ENCODE measurements around the gene TP53I13.
A peak's percentile ranks its signal among the peaks of the same experiment; 100 is the strongest.

Gene TP53I13

DNA sequence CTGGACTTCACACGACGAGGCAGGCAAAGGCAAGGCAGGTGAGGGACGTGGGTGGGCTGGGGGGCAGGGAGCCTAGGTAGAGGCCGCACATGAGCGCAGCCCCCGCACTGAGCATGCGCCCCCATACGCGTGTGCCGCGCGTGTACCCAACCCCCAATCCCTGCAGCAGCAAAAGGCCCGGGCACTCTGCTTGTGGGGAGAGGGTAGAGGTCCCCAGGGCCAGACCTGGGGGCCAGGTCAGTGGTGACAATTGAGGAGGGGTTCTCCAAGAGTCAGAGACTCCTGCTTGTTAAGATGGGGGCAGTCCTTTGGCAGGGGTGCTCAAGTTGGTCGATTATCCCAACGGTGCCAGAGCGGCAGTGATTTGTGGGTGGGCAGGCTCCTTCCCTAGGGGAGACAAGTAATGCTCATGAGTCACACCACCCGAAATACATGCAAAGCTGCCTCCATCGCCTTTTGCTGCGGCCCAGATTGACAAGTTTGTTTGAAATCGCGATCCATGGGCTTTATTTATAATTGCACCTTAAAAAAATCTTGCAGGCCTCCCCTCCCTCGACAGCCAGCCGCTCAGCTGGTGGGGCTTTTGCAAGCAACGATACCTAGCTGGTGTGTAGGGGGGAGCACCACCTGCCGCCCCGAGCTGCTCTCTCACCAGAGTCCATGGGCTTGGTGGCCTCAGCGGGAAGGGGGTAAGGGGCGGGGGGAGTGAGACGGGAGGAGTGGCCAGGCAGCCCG is 22.1 kb downstream of the TP53I13 start:
- Histone ChIP-seq H3K9ac (ENCODE audit: low read length) (peak overlapping the region; percentile 23), H3K9me3 (ENCODE audit: control insufficient read depth, insufficient read depth, low read depth, low read length) (no peaks in the 10 kb centered on the region), H3K27ac (ENCODE audit: low read depth, low read length) (no peak overlapping the region), H3K27me3 (ENCODE audit: control insufficient read depth, insufficient read depth, low read length) (peaks cover 13% of the 10 kb centered on the region; the same call in 1 of the 2 replicates), H3K4me3 (ENCODE audit: low read depth, low read length) (peak overlapping the region; percentile 64), H3K36me3 (ENCODE audit: control insufficient read depth, insufficient read depth, low read length) (no peaks in the 10 kb centered on the region), H3K4me1 (ENCODE audit: control insufficient read depth, insufficient read depth, low read length) (peaks cover 42% of the 10 kb centered on the region)

DNA sequence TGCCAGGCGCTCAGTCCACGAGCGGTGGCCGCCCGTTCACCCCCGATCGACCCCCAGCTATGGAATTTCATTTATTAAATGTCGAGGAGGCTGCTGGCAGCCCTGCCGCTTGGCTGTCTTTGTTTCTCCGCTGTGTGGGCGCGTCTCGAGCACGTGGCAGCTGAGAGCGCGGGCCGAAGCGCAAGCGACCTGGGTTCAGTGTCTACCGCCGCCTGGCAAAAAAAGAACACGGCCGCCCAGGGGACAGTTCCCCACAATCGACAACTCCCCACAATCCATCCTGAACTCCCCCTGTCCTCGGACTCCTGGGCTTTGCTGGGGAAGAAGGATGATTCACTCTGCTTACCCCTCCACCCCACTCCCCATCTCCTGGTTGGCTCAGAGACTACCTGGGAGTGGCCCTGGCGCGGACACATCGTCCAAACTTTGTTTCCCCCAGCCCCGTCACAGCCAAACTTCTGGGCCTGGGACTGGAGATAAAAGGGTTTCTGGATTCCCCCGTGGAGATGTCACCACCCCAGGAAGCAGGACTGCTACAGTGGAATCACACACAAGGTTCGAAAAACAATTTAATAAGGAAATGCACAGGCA is 22.7 kb downstream of the TP53I13 start:
- H3K36me3 ChIP-seq (ENCODE audit: control insufficient read depth, insufficient read depth, low read length): no peaks in the 10 kb centered on the region
- H3K27ac ChIP-seq (ENCODE audit: low read depth, low read length): no peak overlapping the region
- H3K9ac ChIP-seq (ENCODE audit: low read length): peak overlapping the region; percentile 64
- peaks cover 13% of the 10 kb centered on the region; the same call in 1 of the 2 replicates for H3K27me3 ChIP-seq (ENCODE audit: control insufficient read depth, insufficient read depth, low read length)
- H3K4me3 ChIP-seq (ENCODE audit: low read depth, low read length): peak overlapping the region; percentile 64
- peaks cover 39% of the 10 kb centered on the region for H3K4me1 ChIP-seq (ENCODE audit: control insufficient read depth, insufficient read depth, low read length)
- H3K9me3 ChIP-seq (ENCODE audit: control insufficient read depth, insufficient read depth, low read depth, low read length): no peaks in the 10 kb centered on the region

DNA sequence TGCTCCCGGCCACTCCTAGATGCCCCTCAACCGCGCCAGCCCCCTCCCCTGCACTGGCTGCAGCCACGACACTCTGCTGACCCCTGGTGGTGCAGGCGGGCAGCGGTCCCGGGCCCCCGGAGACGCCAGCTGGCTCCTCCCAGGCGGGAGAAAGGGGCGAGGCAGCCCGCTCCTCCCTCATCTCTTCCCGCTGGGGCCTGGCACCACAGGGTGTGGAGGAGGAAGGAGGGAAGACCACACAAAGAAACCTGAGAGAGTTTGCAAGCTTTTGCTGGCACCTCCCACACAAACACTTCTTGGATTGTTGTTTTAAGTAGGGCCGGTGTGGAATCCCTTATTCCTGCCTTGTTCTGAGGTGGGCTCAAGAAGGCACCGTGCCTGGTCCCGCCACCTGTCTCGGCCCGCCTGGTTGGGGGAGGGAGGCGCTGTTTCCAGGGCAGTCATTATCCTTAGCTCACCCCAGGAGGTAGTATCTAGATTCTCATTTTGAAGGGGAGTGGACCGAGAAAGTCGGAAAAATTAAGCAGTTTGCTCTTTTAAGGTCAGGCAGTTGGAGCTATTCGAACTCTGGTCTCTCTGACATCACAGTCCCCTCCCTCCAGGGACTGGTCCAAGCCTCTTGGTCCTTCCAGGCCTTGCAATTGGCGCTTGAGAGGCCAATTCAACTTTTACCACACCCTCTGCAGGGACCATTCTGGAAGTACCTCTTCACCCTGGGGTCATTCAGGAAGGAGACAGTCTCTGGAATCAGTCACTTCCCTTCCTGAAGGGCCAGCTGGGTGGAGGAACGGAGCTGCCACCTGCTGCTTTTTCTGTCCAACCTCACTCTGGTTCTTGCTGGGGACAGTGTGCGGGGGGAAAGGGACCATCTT is 23.5 kb downstream of the TP53I13 start:
- Histone ChIP-seq H3K27me3 (ENCODE audit: control insufficient read depth, insufficient read depth, low read length) (peaks cover 13% of the 10 kb centered on the region; the same call in 1 of the 2 replicates), H3K9ac (ENCODE audit: low read length) (no peak overlapping the region), H3K4me3 (ENCODE audit: low read depth, low read length) (peak overlapping the region; percentile 64), H3K4me1 (ENCODE audit: control insufficient read depth, insufficient read depth, low read length) (peaks cover 47% of the 10 kb centered on the region), H3K36me3 (ENCODE audit: control insufficient read depth, insufficient read depth, low read length) (no peaks in the 10 kb centered on the region), H3K9me3 (ENCODE audit: control insufficient read depth, insufficient read depth, low read depth, low read length) (no peaks in the 10 kb centered on the region), H3K27ac (ENCODE audit: low read depth, low read length) (no peak overlapping the region)

DNA sequence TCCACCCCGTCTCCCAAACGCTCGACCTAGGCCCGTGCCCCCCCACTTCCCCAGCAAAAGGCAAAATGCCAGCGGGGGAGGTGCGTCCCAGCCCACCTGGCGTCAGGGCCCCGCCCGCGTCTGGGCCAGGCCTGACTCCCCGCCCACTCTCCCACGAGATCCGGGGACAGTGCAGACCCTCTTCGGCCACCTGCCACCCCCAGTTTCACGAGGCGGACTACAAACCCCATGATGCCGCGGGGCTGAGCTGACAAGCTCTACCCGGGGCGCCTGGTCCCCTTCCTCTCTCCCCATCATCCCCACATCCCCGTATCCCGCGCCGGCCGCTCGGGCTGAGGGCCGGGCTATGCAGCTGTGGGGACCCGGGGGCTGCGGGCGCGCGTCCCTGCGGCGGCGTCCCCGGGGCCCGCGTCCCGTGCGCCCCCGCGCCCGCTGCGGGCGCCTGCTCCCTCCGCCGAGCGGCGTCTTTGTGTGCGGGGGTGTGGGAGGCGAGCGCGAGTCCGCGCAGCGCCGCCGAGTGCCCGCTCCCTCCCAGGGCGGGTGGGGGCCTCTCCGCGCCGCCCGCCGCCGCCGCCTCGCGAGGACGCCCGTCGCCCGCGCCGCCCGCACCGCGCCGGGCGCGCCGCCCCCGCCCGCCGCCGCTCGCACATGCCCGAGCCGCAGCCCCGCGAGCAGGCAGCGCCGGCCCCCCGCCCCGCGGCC is 24.5 kb downstream of the TP53I13 start, which contains the start of gene ANKRD13B:
ANKRD13B (plus strand) TSS at position 283 of the 702 bp plus-strand sequence. CDS start 490 bp downstream, outside the sequence.
- no peak within 1 kb of the TSS for H3K9ac ChIP-seq (ENCODE audit: low read length)
- peaks cover 53% of the 10 kb centered on the region for H3K4me1 ChIP-seq (ENCODE audit: control insufficient read depth, insufficient read depth, low read length)

DNA sequence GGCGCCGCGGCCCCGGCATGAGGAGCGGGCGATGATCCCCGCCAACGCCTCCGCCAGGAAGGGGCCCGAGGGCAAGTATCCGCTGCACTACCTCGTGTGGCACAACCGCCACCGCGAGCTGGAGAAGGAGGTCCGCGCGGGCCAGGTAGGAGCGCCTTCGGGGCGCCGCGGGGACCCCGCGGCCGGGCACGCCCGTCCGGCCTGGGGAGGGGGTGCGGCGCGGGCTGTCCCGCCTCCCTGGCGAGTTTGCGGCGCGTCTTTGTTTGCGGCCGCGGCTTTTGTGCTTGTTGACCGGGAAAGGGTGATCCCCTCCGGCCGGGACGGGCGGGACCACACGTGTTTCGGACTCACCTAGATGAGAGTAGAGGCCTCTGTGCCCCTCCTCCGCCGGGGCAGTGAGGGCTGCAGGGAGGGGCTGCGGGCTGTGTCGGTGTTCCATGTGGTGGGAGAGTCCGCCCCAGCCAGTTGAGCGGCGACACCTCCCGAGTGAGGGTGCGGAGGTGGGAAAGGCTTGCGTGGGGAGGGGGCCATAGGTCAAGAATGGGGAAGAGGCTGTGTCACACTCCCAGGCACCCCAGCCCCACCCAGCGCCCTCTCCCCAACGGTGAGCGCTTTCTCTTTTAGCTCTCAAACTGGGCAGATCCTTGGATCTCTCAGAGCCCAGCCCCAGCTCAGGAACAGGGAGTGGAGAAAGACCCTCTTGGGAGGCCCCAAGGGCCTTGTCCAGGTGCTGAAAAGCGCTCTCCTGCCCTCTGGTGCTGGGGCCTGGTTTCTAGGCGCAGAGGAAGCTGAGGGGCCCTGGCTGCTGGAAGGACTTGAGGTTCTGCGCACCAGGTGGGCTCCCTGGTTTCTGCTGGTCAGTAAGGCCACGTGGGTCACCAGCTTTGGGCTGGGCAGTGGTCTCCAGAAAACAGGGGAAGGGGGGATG is 25.4 kb downstream of the TP53I13 start:
- Histone ChIP-seq H3K36me3 (ENCODE audit: control insufficient read depth, insufficient read depth, low read length) (no peaks in the 10 kb centered on the region), H3K4me3 (ENCODE audit: low read depth, low read length) (peak overlapping the region; percentile 64), H3K27me3 (ENCODE audit: control insufficient read depth, insufficient read depth, low read length) (peaks cover 13% of the 10 kb centered on the region; the same call in 1 of the 2 replicates), H3K27ac (ENCODE audit: low read depth, low read length) (no peak overlapping the region), H3K4me1 (ENCODE audit: control insufficient read depth, insufficient read depth, low read length) (peaks cover 51% of the 10 kb centered on the region), H3K9ac (ENCODE audit: low read length) (no peak overlapping the region), H3K9me3 (ENCODE audit: control insufficient read depth, insufficient read depth, low read depth, low read length) (no peaks in the 10 kb centered on the region)

More for the DNA sequence above, 24.5 kb downstream of the TP53I13 start, which contains the start of gene ANKRD13B:
- peak within 1 kb of the TSS; percentile 64 for H3K4me3 ChIP-seq (ENCODE audit: low read depth, low read length)
- H3K27me3 ChIP-seq (ENCODE audit: control insufficient read depth, insufficient read depth, low read length): peaks cover 13% of the 10 kb centered on the region; the same call in 1 of the 2 replicates
- H3K9me3 ChIP-seq (ENCODE audit: control insufficient read depth, insufficient read depth, low read depth, low read length): no peaks in the 10 kb centered on the region
- no peaks in the 10 kb centered on the region for H3K36me3 ChIP-seq (ENCODE audit: control insufficient read depth, insufficient read depth, low read length)
- no peak within 1 kb of the TSS for H3K27ac ChIP-seq (ENCODE audit: low read depth, low read length)

DNA sequence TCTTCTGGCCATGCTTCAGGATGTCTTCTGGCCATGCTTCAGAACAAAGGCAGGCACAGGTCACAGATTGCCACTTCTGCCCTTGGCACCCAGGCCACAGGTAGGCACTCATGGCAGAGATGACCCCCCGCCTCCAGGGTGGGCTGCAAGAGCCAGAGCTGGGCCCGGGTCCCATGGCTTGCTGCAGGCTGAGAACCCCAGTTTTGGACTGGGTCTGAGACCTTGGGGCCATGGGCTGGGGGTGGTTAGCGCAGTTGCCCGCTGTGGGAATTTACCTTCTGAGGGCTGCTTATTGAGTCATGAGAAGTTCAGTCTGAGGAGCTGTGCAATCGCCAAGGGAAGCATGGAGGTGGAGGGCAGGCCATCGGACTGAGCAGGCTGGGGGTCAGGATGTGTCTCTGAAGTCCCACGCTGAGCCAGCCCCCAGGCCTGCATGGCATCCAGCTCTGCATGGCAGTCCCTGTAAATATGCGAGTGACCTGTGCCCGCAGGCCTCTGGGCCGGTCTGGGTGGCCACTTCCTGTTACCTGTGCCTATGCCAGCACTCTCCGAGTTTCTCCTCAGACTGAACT is 26.1 kb downstream of the TP53I13 start:
- H3K9me3 ChIP-seq (ENCODE audit: control insufficient read depth, insufficient read depth, low read depth, low read length): no peaks in the 10 kb centered on the region
- no peak overlapping the region for H3K9ac ChIP-seq (ENCODE audit: low read length)
- H3K27me3 ChIP-seq (ENCODE audit: control insufficient read depth, insufficient read depth, low read length): peaks cover 13% of the 10 kb centered on the region; the same call in 1 of the 2 replicates
- H3K27ac ChIP-seq (ENCODE audit: low read depth, low read length): no peak overlapping the region
- no peaks in the 10 kb centered on the region for H3K36me3 ChIP-seq (ENCODE audit: control insufficient read depth, insufficient read depth, low read length)
- H3K4me1 ChIP-seq (ENCODE audit: control insufficient read depth, insufficient read depth, low read length): peaks cover 53% of the 10 kb centered on the region
- H3K4me3 ChIP-seq (ENCODE audit: low read depth, low read length): peak overlapping the region; percentile 64; the same call in 1 of the 2 replicates

DNA sequence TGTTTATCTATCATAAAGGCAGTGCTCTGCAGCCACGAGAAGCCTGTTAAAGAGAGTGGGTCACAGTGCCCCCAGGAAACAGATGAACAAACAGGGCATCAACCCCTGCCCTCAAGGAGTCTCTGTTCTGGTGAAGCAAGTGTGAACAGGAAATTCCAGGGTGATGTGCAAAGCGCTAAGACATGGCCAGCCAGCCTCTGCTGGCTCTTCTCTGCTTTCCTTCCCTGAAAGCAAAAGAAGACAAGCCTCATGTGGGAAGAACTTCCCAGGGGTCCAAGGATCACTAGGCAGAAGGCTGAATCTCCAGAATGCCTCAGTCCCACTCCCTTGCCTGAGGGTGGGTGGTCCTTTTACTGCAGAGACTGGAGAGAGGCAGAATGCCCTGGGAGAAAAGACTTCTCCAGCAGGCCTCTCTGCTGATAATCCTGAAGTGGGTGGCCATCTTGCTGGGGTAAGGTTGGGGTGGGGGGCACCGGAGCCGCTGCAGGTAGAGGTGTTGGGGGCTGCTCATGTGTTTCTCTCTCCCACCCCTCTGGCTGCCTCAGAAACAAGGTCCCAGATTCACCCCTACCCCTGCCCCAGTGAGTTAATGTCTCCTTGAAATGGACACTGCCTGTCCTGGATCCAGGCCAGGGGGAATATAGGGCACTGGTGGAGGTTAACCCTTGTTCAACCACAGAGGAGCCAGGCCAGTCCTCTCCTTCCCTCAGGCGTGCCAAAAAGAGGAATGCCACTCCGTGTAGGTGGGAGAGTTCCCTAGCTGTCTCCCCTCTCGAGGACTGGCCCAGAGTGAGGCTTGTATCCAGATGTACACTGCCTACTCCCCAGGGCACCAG is 26.8 kb downstream of the TP53I13 start:
- no peak overlapping the region for H3K27ac ChIP-seq (ENCODE audit: low read depth, low read length)
- no peak overlapping the region for H3K4me3 ChIP-seq (ENCODE audit: low read depth, low read length)
- no peak overlapping the region for H3K9ac ChIP-seq (ENCODE audit: low read length)
- H3K27me3 ChIP-seq (ENCODE audit: control insufficient read depth, insufficient read depth, low read length): peaks cover 9% of the 10 kb centered on the region; the same call in 1 of the 2 replicates
- H3K4me1 ChIP-seq (ENCODE audit: control insufficient read depth, insufficient read depth, low read length): peaks cover 46% of the 10 kb centered on the region
- H3K9me3 ChIP-seq (ENCODE audit: control insufficient read depth, insufficient read depth, low read depth, low read length): no peaks in the 10 kb centered on the region
- H3K36me3 ChIP-seq (ENCODE audit: control insufficient read depth, insufficient read depth, low read length): no peaks in the 10 kb centered on the region

DNA sequence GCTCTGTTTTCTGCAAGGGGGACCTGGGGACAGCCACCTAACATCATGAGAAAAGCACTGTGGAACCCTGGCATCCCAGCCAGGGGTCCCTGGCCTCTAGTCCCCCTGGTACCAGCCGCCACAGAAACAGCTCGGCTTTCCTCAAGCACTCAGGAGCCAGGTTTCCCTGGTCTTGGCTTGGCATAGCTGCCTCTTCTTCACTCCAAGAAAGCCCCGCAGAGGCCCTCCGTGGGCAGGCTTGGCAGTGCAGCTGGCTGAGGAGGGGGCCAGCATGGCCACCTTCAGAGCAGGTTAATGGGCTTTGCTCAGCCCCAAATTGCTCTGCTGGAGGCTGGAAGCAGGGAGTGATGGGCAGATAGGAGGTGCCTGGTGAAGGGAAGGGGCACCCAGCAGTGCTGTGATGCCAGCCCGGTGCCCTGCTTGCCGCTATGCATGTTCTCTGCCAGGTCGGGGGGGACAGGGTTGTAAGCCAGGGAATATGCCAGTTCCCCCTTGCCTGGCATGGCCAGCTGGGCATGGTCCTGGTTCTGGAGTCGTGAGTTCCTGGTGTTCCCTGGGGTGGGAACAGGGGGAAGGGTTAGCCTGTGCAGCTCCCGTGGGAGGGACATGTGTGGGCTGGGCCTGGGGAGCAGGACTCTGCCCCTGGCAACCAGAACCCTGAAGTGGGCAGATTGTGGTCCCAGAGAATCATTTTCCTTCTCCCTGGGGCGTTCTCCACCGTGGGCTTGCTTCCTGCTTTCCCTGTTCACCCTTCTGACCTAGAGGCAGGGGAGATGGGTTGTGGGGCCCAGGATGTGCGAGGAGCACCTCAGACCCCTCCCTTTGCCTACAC is 27.7 kb downstream of the TP53I13 start:
- Histone ChIP-seq H3K4me1 (ENCODE audit: control insufficient read depth, insufficient read depth, low read length) (peaks cover 40% of the 10 kb centered on the region), H3K9ac (ENCODE audit: low read length) (no peak overlapping the region), H3K9me3 (ENCODE audit: control insufficient read depth, insufficient read depth, low read depth, low read length) (no peaks in the 10 kb centered on the region), H3K27ac (ENCODE audit: low read depth, low read length) (no peak overlapping the region), H3K36me3 (ENCODE audit: control insufficient read depth, insufficient read depth, low read length) (no peaks in the 10 kb centered on the region), H3K27me3 (ENCODE audit: control insufficient read depth, insufficient read depth, low read length) (peaks cover 6% of the 10 kb centered on the region; the same call in 1 of the 2 replicates), H3K4me3 (ENCODE audit: low read depth, low read length) (no peak overlapping the region)
